Smooth muscle cell (in vitro differentiated cells): ENCODE measurements around the gene KCNG2. TPM values are rescaled to one million over a fixed set of nuclear protein-coding genes. Genes with fewer than 3 reads are reported as not detected.
"Not testable (repeated sequence)": the region's sequence is repeated elsewhere in the genome, so short reads cannot be mapped to it uniquely, and the experiment has no call there.

ENCODE experiments used
- DNase-seq: peaks from one replicate; lab custom pipeline; 2025; ENCODE audit not compliant: unreplicated experiment; lab: John Stamatoyannopoulos, UW
- H2AFZ ChIP-seq: fragments of 200-600 bp; sonication (generic); 2 replicates; pipeline ENCODE4 v1.6.0; 2016; ENCODE audit warnings: antibody characterized with exemption, low read depth, mild to moderate bottlenecking
- H3F3A ChIP-seq: fragments of 200-600 bp; sonication (generic); 2 replicates; pipeline ENCODE4 v1.6.0; 2017; ENCODE audit warnings: antibody characterized with exemption, low read depth
- H3K27ac ChIP-seq: fragments of 200-600 bp; sonication (generic); 2 replicates; pipeline ENCODE4 v1.5.1; 2016; ENCODE audit warnings: low read depth, mild to moderate bottlenecking
- H3K27me3 ChIP-seq: fragments of 200-600 bp; sonication (generic); 2 replicates; pipeline ENCODE4 v1.6.1; 2016; ENCODE audit warnings: low read depth, mild to moderate bottlenecking
- H3K36me3 ChIP-seq: fragments of 200-600 bp; sonication (generic); 2 replicates; pipeline ENCODE4 v1.5.1; 2016; ENCODE audit warnings: low read depth
- H3K4me1 ChIP-seq: fragments of 200-600 bp; sonication (generic); 2 replicates; pipeline ENCODE4 v1.5.1; 2016; ENCODE audit warnings: low read depth
- H3K4me2 ChIP-seq: fragments of 200-600 bp; sonication (generic); 2 replicates; pipeline ENCODE4 v1.6.0; 2016; ENCODE audit warnings: mild to moderate bottlenecking
- H3K4me3 ChIP-seq: fragments of 200-600 bp; sonication (generic); 2 replicates; pipeline ENCODE4 v1.5.1; 2016; ENCODE audit warnings: mild to moderate bottlenecking
- H3K79me2 ChIP-seq: fragments of 200-600 bp; sonication (generic); 2 replicates; pipeline ENCODE4 v1.6.0; 2016; ENCODE audit warnings: low read depth, mild to moderate bottlenecking
- H3K9ac ChIP-seq: fragments of 200-600 bp; sonication (generic); 2 replicates; pipeline ENCODE4 v1.6.0; 2016; ENCODE audit warnings: low read depth
- H3K9me3 ChIP-seq: fragments of 200-600 bp; sonication (generic); replicated peaks from 2 replicates; pipeline ENCODE4 v1.5.1; 2016; ENCODE audit warnings: low read depth
- H4K20me1 ChIP-seq: fragments of 200-600 bp; sonication (generic); 2 replicates; pipeline ENCODE4 v1.6.0; 2016; ENCODE audit warnings: low read depth
- CTCF ChIP-seq: fragments of 200-600 bp; sonication (generic); IDR thresholded peaks from 2 replicates; pipeline ENCODE4 v1.5.1; 2017; ENCODE audit warnings: borderline replicate concordance, mild to moderate bottlenecking, antibody characterized with exemption; ENCODE audit not compliant: insufficient read depth, poor library complexity, severe bottlenecking
- WGBS: methylation state at CpG from one replicate; pipeline ENCODE4 v1.1.7; 2016; ENCODE audit warnings: low lambda C conversion rate; 5-methylcytosine and 5-hydroxymethylcytosine counted together
- polyA plus RNA-seq: library from polyadenylated mRNA; unstranded; fragments of >200 nt; fragmentation: Nextera tagmentation; extraction: Ambion mirVana; gene quantifications from 2 replicates; pipeline ENCODE4 v1.2.1, GENCODE V29; 2016
- total RNA-seq: library from RNA; depleted of rRNA; stranded (reverse); fragments of >200 nt; gene quantifications from 2 replicates; pipeline ENCODE4 v1.2.3, GENCODE V29; 2014

Gene KCNG2
- total and polyA plus RNA-seq, 2 experiments from 2014 or later, result 0.17 TPM; not detected in 1

GRCh38 chr18:79750980-79751571, 46.7 kb upstream of the KCNG2 start:
- no peak overlapping the region for H3K4me3 ChIP-seq
- H3K27ac ChIP-seq, result no peak overlapping the region
- WGBS, result over 99% methylated on average over 6 of the region's 13 CpGs
- no peak overlapping the region for H3K4me2 ChIP-seq
- no peak overlapping the region for H3K9ac ChIP-seq
- peaks cover 12% of the 10 kb centered on the region for H4K20me1 ChIP-seq
- H3K36me3 ChIP-seq, result no peaks in the 10 kb centered on the region
- H3F3A ChIP-seq, result no peaks in the 10 kb centered on the region
- DNase-seq, result no peak
- H3K4me1 ChIP-seq, result no peaks in the 10 kb centered on the region
- TF ChIP-seq CTCF, result no peak
- no peaks in the 10 kb centered on the region for H3K27me3 ChIP-seq
- no peaks in the 10 kb centered on the region for H3K9me3 ChIP-seq
- no peak overlapping the region for H2AFZ ChIP-seq
- H3K79me2 ChIP-seq, result no peaks in the 10 kb centered on the region

GRCh38 chr18:79751918-79752578, 45.7 kb upstream of the KCNG2 start:
- not testable (repeated sequence) for H2AFZ ChIP-seq, H3K27ac ChIP-seq, H3K27me3 ChIP-seq, H3K4me1 ChIP-seq, H3K79me2 ChIP-seq, H3K9ac ChIP-seq, H3F3A ChIP-seq, DNase-seq, H3K9me3 ChIP-seq, H3K4me3 ChIP-seq, H3K4me2 ChIP-seq, H3K36me3 ChIP-seq
- WGBS, result 97% methylated on average over 18 of the region's 20 CpGs
- peaks cover 12% of the 10 kb centered on the region for H4K20me1 ChIP-seq

- H3K79me2 ChIP-seq, H3K4me1 ChIP-seq, H3F3A ChIP-seq, H3K9ac ChIP-seq, H3K27ac ChIP-seq, H3K9me3 ChIP-seq, H3K36me3 ChIP-seq, H3K4me2 ChIP-seq, H3K27me3 ChIP-seq, H3K4me3 ChIP-seq, H2AFZ ChIP-seq, DNase-seq: not testable (repeated sequence)
- 92% methylated on average over 8 of the region's 8 CpGs for WGBS
- H4K20me1 ChIP-seq, result peaks cover 11% of the 10 kb centered on the region
These were observed 44.8 kb upstream of the KCNG2 start for GRCh38 chr18:79752946-79753345.

- Histone ChIP-seq H4K20me1 (peaks cover 8% of the 10 kb centered on the region), H3K27me3 (no peaks in the 10 kb centered on the region), H3K4me2 (no peak overlapping the region), H3K9me3 (no peaks in the 10 kb centered on the region), H3K4me1 (no peaks in the 10 kb centered on the region), H3K9ac (no peak overlapping the region), H3K79me2 (no peaks in the 10 kb centered on the region), H3K36me3 (no peaks in the 10 kb centered on the region), H3K27ac (no peak overlapping the region), H3F3A (no peaks in the 10 kb centered on the region), H2AFZ (no peak overlapping the region), H3K4me3 (no peak overlapping the region)
- no peak for DNase-seq
- TF ChIP-seq CTCF, result no peak
- WGBS, result 95% methylated on average over 27 of the region's 27 CpGs
These were observed 44.3 kb upstream of the KCNG2 start for GRCh38 chr18:79753391-79753851.
